ENCODE results near the gene SGK2. TPM values are rescaled to one million over a fixed set of nuclear protein-coding genes. Genes with fewer than 3 reads are reported as not detected.
A peak's percentile ranks its signal among the peaks of the same experiment; 100 is the strongest.

Gene SGK2
- 0.06 TPM in 1 of 2 replicates, not detected in the other for total RNA-seq (2014; rRNA removed; shearing (Covaris generic))

DNA sequence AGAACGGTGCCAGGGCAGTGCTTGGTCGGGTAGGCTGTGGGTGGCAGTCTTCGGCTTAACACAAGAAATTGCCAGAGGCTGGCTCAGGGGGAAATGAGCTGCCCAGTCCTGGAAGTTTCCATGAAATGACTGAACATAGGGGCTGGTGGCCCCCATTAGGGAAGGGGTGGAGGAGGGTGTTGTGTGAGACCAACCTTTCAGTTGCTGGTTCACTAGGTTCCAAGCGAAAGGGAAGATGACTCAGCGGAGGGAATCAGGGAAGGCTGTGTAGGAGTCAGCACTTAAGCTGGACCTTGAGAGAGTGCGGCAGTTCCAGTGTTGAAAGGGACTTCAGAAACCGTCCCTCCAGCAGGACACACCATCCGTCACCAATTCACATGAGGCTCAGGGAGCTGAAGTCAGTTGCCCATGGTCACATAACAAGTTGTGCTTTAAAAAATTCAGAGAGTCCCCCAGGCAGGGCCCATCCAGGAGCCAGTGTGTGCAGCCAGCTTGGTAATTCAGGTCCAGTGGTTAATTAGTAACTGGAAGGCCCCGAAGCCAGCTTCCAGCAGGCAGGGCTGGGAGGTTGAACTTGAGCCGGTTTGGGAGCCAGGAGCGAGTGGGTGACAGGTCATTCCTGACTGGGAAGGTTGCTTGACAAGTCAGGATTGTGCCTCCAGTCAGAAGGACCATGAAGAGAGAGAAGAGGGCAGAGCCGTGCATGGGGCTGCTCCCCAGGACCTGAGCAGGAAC lies at the start of gene SGK2:
SGK2 (plus strand) TSS at position 616 of the 735 bp plus-strand sequence. CDS start 7,469 bp downstream, outside the sequence.
- peak; percentile 63 for DNase-seq (ENCODE audit: low read depth)

DNA sequence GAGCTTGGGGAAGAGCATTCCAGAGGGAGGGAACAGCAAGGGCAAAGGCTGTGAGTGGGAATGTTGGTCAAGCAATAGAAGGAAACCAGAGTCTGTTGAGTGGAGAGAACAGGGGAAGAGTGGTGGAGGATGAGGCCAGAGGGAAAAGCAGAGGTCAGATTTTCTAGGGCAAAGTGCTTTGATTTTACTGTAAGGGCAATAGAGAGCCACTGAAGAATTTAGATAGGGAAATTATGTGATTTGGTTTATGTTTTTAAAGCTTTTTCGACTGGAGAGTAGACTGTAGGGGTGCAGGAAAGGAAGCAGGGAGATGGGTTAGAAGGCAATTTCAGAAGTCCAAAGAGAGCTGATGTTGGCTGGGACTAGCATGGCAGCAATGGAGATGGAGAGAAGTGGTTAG lies 46.9 kb upstream of the SGK2 start:
- DNase-seq (ENCODE audit: low read depth) = no peak

DNA sequence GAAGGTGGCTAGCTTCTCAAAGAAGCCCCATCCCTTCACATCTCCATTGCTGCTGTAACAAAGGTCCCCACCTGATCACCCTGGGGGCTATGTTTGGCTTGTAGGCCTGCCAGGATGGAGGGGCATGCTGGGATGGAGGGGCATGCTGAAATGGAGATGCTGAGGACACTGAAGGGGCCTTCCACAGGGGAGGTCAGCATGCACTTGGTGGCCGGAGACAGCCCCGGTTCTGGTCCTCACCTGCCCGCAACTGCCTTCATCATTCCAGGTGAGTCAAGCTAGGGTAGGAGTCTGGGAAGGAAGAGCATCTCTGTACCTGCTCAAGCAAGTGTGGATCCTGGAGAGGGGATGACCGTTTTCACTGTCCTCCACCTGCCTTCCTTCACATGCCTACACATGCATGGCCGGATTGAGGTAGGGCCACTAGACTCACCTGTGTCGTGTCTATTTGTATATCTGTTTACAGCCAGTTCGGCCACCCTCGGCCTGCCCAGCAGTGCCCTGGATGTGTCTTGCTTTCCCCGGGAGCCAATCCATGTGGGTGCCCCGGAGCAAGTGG lies 45.4 kb upstream of the SGK2 start:
- DNase-seq (ENCODE audit: low read depth) = no peak

DNA sequence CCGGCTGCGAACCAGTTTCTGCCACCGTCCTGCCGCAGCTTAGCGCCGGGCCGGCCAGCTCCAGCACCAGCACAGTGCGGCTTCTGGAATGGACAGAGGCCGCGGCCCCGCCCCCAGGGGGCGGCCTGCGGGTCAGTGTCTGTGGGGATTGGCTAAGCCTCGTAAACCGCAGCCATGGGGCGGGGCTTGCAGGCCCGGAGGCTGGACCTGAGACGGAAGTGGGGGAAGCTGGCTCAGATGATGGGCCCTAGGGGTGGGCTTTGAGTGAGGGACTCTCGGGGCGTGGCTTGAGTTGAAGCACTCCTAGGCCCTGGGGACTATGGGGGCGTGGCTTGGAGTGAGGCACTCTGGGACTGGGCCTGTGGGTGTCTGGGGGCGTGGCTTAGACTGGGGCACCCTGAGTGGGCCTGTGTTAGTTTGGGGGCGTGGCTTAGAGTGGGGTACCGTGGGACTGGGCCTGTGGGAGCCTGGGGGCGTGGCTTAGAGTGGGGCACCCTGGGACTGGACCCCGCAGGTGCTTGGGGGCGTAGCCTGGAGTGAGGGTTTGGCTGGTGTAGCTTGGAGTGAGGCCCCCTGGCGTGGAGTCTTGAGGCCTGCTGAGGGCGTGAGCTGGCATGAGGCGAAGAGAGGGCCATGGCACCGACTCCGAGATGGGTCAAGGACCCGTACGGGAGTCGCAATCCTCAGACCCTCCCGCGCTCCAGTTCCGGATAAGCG lies 44.7 kb upstream of the SGK2 start:
- peak; percentile 13 for DNase-seq (ENCODE audit: low read depth)

DNA sequence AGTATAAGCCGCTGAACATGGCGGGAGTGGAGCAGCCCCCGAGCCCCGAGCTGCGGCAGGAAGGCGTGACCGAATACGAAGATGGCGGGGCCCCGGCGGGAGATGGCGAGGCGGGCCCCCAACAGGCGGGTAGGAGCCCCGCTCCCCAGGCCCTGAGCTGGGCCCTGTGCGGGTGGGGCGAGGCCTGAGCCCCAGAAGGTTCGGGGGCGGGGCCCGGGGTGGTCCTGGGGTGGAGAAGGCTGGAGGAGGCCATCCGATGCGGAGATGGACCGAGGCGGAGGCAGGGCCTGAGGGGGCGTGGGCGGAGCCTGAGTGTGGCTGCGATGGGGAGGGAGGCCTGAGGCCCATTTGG lies 44.2 kb upstream of the SGK2 start:
- no peak for DNase-seq (ENCODE audit: low read depth)

DNA sequence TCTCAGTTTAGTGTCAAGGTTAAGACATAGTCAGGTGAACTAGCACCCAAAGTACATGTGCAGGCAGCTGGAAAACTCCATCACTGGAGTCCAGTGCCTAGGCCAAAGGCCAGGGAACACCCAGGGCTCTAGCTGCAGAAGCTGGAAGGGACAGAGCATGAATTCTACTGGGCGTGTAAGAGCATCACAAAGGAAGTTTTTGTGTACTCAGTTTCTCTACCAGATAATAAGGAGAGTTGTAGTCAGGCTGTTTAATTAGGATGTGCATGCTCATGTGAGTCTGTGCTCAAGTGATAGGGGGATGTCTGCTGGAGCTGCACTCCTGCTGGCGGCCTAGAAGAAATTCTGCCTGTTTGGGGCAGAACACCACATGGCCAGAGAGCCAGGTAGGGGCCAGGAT lies 43.2 kb upstream of the SGK2 start:
- DNase-seq (ENCODE audit: low read depth) = no peak

DNA sequence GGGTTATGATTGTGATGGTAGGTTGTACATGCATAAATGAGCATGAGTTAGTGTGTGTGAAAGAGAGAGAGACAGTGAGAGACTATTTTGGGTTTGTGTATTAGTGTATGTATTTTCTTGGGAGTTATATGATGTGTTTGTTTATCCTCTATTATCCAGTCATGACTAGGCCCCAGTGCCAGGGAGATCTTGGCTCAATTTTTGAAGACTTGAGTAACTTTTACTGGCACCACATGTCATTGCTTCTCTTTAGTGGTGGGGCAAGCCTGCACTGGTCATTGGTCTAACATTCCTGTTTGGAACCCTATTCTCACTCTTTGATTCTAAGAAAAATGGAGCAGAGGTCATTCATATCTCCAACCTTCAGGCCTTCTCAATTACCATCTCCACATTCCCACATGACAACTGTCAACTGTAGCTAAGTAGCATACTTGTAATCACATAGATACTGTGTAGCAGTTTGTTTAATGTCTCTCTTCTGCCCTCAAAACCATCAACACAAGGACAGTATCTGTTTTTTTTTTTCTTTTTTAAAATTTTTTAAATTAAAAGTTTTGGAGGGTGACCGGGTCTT lies 42.5 kb upstream of the SGK2 start:
- no peak for DNase-seq (ENCODE audit: low read depth)

DNA sequence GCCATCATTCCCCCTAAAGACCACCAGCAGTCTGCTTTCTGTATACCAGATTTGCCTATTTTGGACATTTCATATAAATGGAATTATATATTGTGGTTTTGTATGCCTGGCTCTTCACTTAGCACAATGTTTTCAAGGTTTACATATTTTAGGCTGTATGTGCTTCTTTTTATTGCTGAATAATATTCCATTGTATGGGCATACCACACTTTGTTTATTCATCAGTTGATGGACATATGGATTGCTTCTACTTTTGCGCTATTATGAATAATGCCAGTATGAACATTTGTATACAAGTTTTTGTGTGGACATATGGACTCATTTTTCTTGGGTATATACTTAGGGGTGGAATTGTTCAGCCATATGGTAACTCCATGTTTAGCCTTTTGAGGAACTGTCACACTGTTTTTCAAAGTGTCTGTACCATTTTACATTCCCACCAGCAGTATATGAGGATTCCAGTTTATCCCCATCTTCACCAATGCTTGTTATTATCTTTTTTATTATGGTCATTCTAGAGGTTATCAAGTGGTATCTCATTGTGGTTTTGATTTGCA lies 38.7 kb upstream of the SGK2 start:
- no peak for DNase-seq (ENCODE audit: low read depth)

DNA sequence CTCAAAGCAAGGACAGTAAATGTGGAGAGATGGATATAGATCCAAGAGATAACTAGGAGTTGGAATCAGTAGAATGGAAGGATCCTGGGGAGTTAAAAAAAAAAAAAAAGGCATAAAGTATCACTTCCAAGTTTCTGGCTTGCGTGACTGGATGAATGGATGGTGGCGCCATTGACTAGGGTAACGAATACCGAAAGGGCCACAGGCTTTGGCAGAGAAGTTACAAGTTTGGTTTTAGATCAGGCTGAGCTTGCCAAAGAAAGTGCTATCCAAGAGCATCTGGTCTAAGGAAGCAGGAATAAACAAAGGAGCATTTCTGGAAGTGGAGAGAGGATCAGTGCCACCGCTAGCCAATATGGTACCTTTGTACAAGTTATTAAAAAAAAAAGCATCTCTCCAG lies 33.8 kb upstream of the SGK2 start:
- no peak for DNase-seq (ENCODE audit: low read depth)

DNA sequence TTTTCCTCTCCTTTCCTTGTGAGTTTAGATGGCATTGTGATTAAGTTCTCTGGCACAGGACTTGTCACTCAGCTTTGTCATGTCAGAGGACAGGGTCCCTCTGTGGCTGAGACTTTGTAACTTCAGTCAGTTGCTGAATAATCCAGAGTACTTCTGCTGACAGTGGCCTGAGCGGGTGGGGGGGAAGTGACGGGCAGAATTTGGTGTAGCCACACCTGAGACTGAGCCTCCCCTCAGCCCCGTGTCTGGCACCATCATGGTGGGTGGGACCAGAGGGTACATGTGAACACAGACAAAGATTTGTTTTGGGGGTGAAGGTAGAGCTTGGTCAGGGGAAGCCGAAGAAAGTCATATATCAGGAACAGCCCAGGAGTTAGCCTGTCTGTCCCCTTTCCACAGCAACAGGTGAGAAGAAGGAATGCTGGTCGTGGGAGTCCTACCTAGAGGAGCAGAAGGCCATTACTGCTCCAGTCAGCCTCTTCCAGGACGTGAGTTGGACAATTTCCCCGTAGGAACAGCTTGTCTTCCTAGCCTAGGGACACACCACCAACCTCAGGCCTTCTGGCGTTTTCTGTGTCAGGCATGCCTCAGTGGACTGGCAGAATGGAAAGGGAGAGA lies 30.5 kb upstream of the SGK2 start:
- DNase-seq (ENCODE audit: low read depth) = no peak

DNA sequence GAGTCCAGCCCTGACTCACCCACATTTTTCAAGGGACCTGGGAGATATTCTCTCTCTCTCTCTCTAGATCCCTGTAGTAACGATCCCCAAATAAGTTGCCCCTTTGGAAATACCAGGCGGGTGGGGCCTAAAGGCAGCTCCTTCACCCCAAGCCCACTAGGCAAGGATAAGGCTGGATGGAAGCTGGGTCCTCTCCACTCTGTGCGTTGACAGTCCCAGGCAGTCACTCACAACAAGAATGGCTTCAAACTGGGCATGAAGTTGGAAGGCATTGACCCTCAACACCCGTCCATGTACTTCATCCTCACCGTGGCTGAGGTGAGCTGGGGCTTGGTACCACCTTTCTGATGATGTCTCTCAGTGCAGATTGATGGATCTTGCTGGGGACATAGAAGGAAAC lies 29.8 kb upstream of the SGK2 start:
- no peak for DNase-seq (ENCODE audit: low read depth)

DNA sequence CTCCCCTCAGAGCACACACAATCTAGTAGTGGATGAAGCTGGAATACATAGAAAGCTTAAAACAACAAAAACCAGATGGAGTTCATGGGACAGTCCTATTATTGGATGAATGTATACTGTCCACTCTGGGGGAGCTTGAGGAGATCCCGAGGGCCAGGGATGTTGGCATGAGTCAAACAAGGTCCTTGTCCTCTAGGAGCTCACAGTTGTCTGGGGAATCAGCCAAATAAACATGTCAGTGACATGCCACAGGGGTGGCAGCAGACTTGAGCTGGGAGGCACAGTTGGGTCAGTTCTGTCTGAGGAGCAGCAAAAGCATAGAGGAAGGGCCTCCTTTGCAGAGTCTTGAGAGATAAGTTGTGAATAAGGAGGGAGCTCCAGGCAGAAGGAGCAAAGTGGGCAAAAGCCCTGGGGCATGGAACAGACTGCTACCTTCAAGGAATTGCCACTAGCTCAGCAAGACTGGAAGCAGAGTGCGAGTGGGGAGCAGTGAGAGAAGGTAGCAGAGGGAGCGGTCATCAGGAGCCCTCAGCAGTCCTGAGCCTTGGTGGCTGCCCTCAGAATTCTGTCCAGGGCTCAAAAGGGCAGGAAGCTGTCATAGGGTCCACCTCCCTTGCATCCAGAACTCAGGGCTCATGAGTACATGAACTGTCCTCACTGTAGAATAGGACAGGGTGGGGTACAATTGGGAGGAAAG lies 29.2 kb upstream of the SGK2 start:
- no peak for DNase-seq (ENCODE audit: low read depth)

DNA sequence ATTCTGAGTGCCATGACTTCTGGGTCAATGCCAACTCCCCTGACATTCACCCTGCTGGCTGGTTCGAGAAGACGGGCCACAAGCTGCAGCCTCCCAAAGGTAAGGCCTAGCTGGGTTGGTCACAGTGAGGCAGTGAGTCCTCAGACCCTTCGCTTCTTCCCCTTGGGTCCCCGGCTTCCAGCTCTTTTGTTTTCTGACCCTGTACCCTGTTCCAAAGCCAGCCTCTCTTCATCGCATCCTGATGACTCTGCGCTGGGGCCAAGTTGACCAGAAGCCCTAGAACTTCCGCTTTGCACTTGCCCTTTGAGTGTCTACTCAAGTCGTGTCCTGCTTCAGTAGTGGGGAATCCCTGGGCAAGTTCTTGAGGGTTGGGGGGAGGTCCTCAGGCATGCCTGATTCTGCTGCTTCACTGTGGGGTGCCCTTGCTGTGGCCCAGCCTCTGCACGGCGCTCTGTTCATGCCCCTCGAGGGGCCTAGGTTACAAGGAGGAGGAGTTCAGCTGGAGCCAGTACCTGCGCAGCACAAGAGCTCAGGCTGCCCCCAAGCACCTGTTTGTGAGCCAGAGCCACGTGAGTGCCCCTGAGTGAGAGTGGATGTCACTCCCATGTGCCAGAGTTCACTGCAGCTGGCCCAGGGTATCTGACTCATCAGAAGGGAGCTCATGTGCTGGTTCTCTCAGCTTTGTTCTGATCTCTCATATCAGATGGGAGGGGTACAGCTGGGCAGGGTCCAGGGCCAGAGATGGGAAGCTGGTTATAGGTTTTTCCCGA lies 28.3 kb upstream of the SGK2 start:
- DNase-seq (ENCODE audit: low read depth) = no peak

DNA sequence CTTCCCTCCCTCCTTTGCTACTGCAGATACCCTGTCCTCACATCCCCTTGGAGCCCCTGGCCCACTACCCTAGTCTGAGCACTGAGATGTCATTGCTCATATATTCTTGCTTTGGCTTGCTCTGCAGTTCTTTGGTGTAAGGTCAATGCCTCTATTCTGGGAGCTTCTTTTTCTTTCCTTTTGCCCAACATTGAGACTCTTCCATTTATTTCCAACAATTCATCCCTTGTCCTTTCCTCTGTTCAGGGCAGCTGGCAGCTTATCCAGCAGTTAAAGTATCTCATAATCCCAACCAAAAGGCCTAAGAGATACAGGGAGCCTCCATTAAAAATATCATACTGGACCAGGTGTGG lies 27.8 kb upstream of the SGK2 start:
- no peak for DNase-seq (ENCODE audit: low read depth)

DNA sequence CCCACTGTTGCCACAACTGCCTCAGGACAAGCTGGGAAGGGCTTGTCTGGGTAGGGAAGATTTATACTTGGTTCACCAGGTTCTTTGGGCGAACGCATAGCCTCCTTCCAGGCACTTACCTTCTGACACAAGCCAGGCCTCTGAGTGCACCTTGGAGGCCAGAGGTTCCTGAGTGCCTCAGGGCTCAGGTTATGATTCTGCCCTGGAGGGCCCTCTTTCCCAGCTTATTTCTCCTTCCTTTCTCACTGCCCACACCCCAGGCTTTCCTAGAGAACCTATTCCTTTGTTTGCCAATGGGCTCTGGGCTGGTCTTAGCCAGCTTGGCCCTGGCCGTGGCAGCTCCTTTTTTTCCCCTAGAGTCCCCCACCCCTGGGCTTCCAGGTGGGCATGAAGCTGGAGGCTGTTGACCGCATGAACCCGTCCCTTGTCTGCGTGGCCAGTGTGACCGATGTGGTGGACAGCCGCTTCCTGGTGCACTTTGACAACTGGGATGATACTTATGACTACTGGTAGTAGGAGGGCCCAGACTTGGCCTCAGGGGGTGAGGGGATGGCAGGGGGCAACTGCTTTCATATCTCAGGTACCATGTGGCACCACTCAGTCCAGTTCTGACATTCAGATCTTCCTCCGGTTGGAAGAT lies 26.3 kb upstream of the SGK2 start:
- no peak for DNase-seq (ENCODE audit: low read depth)

DNA sequence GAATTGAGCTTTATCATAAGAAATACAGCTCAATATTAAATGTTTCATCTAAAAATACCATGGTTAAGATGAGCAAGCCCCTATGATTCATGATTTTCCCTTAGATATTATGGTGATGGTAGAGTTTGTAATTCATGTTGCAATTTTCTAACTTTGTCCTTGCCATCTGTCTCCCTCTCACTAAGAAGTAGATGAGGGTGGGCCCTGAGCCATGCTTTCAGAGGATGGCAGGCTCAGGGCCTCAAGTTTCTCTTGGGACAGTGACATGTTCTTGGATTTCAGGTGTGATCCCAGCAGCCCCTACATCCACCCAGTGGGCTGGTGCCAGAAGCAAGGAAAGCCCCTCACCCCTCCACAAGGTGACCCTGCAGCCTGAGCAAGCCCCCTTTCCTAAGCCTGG lies 25.8 kb upstream of the SGK2 start:
- no peak for DNase-seq (ENCODE audit: low read depth)

DNA sequence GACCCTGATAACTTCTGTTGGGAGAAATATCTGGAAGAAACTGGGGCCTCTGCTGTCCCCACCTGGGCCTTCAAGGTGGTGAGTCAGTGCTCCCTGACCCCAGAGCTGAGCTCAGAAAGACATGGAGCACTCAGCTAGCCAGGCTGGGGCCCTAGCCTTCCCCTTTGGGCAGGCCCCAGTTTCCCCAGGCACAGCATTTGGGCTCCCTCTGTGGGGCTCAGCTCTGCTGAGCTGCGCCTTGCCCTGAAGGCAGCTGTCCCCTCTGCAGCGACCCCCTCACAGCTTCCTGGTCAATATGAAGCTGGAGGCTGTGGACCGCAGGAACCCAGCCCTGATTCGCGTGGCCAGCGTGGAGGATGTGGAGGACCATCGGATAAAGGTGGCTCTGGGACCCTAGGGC lies 24.8 kb upstream of the SGK2 start:
- DNase-seq (ENCODE audit: low read depth) = no peak

DNA sequence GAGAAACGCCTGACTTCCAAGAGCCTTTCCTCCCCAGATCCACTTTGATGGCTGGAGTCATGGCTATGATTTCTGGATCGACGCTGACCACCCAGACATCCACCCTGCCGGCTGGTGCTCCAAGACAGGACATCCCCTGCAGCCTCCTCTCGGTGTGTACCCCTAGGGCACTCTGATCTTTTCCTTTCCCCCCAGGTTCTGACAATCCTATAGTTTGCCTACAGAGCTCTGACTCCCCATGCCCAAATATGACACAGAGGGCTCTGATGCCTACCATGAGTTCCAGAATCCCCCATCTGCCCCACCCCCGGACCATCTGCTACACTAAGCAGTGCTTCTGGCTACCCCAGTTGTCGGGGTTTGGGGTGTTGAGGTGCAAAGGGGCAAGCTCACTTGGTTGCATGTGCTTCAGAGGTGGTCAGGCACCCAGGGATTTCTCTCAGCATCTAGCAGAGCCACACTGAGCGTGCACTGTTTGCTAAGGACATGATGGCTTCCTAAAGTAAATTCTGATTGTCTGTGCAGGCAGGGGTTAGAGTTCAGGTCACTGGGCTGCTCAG lies 24.0 kb upstream of the SGK2 start:
- DNase-seq (ENCODE audit: low read depth) = no peak

DNA sequence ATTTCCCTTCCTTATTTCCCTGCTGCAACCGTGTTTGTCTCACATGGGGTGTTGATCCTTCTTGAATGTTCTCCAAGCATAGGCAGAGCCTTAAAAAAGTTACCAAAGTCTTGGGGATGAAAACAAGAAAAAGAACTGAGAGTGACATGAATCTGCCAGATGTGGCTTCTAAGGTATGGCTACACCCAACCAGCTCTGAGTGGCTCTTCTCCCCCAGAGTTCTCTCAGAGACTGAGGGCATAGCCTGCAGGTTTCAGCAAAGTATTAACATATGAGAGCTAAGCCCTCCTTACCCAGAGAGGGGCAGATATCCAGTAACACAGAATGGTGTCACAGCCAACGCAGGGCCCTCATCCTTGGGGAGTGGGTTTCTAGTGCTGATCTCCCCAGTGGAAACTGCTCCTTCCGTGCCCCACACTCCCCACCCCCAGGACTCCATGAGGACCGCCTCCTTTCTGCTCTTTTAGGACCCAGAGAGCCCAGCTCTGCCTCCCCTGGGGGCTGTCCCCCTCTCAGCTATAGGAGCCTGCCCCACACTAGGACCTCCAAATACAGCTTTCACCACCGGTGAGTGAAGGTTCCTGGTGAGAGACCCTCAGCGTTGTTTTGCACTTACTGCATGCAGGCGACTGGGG lies 23.3 kb upstream of the SGK2 start:
- no peak for DNase-seq (ENCODE audit: low read depth)

Measured in Daoy (cell line).